GM12873 (cell line): ENCODE data around the gene TSPAN3.

ENCODE experiments used
- CTCF ChIP-seq: IDR thresholded peaks from 2 replicates; pipeline ENCODE4 v1.5.1; 2012; ENCODE audit warnings: low read depth, mild to moderate bottlenecking, moderate library complexity, low read length, control low read depth; ENCODE audit not compliant: insufficient read depth; ENCODE audit errors: missing control alignments

The TSPAN3 gene

GRCh38 chr15:77070495-77071304 lies at the start of gene TSPAN3:
Gene TSPAN3, minus strand, starts transcription at chr15:77071109. Its CDS starts 155 bp downstream, at chr15:77070954.
- no peak for TF ChIP-seq CTCF

- TF ChIP-seq CTCF = no peak
Observed at GRCh38 chr15:77120576-77120975, 49.7 kb upstream of the TSPAN3 start.

- TF ChIP-seq CTCF = no peak
Observed at GRCh38 chr15:77119446-77119845, 48.5 kb upstream of the TSPAN3 start.

- TF ChIP-seq CTCF = peak; percentile 75
Observed at GRCh38 chr15:77118882-77119321, 48.0 kb upstream of the TSPAN3 start.

GRCh38 chr15:77115179-77115578 lies 44.3 kb upstream of the TSPAN3 start:
- TF ChIP-seq CTCF = no peak

- no peak for TF ChIP-seq CTCF
Observed at GRCh38 chr15:77112838-77113504, 42.1 kb upstream of the TSPAN3 start.

GRCh38 chr15:77111789-77112188 lies 40.9 kb upstream of the TSPAN3 start:
- no peak for TF ChIP-seq CTCF
